Ishikawa (cell line): Measurements from ENCODE around the gene C21orf91.

Experiments used
- CEBPB ChIP-seq: IDR thresholded peaks from 2 replicates; pipeline ENCODE4 v1.6.1; 2012
- CREB1 ChIP-seq: IDR thresholded peaks from 2 replicates; pipeline ENCODE4 v1.6.1; 2012; ENCODE audit warnings: low read depth
- EGR1 ChIP-seq: IDR thresholded peaks from 2 replicates; pipeline ENCODE4 v1.6.1; 2012
- EP300 ChIP-seq: IDR thresholded peaks from 2 replicates; pipeline ENCODE4 v1.6.1; 2012; ENCODE audit warnings: borderline replicate concordance
- FOXM1 ChIP-seq: IDR thresholded peaks from 2 replicates; pipeline ENCODE4 v1.6.1; 2012; ENCODE audit warnings: low read depth, borderline replicate concordance
- NFIC ChIP-seq: IDR thresholded peaks from 2 replicates; pipeline ENCODE4 v1.6.1; 2012
- RAD21 ChIP-seq: IDR thresholded peaks from 2 replicates; pipeline ENCODE4 v1.6.1; 2012; ENCODE audit warnings: low read depth
- TAF1 ChIP-seq: IDR thresholded peaks from 2 replicates; pipeline ENCODE4 v1.6.1; 2012; ENCODE audit warnings: low read depth, mild to moderate bottlenecking
- TCF12 ChIP-seq: IDR thresholded peaks from 2 replicates; pipeline ENCODE4 v1.6.1; 2012; ENCODE audit warnings: low read depth
- YY1 ChIP-seq: IDR thresholded peaks from 2 replicates; pipeline ENCODE4 v1.6.1; 2012; ENCODE audit warnings: low read depth
- ZBTB7A ChIP-seq: IDR thresholded peaks from 2 replicates; pipeline ENCODE4 v1.6.1; 2012; ENCODE audit warnings: low read depth
- TF ChIP-seq, protein P1 (sequence below): IDR thresholded peaks from 2 replicates; pipeline ENCODE4 v1.6.1; 2012
- TF ChIP-seq, protein P2 (sequence below): IDR thresholded peaks from 2 replicates; pipeline ENCODE4 v1.6.1; 2012
- TF ChIP-seq, protein P3 (sequence below): IDR thresholded peaks from 2 replicates; pipeline ENCODE4 v1.6.1; 2012; ENCODE audit warnings: low read depth, mild to moderate bottlenecking

DNA sequence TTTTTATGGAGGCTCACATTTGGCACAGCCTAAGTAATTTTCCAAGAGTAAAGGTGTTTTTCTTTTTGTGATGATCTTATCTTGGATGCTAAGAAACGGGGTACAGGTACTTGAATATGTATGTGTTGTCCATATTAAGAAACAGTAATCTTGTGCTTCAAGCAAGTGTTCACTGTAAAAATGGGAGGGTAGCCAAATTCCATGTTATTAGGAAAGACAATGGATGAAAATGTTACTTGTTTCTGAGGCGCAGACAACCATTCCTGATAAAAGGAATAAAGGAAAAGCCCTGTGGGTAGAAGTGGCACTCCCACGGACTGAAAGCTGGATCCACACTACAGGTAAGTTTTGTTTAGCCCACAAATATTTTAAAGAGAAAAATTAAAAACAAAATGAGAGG is 15.6 kb downstream of the C21orf91 start:
- TF ChIP-seq CREB1 (no peak), FOXM1 (no peak), EGR1 (no peak), TAF1 (no peak), ZBTB7A (no peak), CEBPB (no peak), NFIC (no peak), RAD21 (no peak), EP300 (no peak), YY1 (no peak), TCF12 (no peak)
- TF ChIP-seq, protein P1, sequence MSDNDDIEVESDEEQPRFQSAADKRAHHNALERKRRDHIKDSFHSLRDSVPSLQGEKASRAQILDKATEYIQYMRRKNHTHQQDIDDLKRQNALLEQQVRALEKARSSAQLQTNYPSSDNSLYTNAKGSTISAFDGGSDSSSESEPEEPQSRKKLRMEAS: no peak
- TF ChIP-seq, protein P2, sequence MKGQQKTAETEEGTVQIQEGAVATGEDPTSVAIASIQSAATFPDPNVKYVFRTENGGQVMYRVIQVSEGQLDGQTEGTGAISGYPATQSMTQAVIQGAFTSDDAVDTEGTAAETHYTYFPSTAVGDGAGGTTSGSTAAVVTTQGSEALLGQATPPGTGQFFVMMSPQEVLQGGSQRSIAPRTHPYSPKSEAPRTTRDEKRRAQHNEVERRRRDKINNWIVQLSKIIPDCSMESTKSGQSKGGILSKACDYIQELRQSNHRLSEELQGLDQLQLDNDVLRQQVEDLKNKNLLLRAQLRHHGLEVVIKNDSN: no peak
- TF ChIP-seq, protein P3, sequence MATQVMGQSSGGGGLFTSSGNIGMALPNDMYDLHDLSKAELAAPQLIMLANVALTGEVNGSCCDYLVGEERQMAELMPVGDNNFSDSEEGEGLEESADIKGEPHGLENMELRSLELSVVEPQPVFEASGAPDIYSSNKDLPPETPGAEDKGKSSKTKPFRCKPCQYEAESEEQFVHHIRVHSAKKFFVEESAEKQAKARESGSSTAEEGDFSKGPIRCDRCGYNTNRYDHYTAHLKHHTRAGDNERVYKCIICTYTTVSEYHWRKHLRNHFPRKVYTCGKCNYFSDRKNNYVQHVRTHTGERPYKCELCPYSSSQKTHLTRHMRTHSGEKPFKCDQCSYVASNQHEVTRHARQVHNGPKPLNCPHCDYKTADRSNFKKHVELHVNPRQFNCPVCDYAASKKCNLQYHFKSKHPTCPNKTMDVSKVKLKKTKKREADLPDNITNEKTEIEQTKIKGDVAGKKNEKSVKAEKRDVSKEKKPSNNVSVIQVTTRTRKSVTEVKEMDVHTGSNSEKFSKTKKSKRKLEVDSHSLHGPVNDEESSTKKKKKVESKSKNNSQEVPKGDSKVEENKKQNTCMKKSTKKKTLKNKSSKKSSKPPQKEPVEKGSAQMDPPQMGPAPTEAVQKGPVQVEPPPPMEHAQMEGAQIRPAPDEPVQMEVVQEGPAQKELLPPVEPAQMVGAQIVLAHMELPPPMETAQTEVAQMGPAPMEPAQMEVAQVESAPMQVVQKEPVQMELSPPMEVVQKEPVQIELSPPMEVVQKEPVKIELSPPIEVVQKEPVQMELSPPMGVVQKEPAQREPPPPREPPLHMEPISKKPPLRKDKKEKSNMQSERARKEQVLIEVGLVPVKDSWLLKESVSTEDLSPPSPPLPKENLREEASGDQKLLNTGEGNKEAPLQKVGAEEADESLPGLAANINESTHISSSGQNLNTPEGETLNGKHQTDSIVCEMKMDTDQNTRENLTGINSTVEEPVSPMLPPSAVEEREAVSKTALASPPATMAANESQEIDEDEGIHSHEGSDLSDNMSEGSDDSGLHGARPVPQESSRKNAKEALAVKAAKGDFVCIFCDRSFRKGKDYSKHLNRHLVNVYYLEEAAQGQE: no peak
